ENCODE data around the gene PKNOX2.

GRCh38 chr11:125271483-125272091 is 107.0 kb downstream of the PKNOX2 start:
- TF ChIP-seq POLR2A (IDR thresholded peaks at IDR 0.05), result no peak
- TF ChIP-seq CTCF (IDR thresholded peaks at IDR 0.05), result no peak

Data from lower leg skin (tissue), 3 donors.